Measurements from ENCODE around the gene ADA. TPM values are rescaled to one million over a fixed set of nuclear protein-coding genes. Genes with fewer than 3 reads are reported as not detected.

Gene ADA
- total RNA-seq, 1 donor, result 15.9 TPM

- peaks cover 13% of the 10 kb centered on the region for H3K4me1 ChIP-seq (ENCODE audit: insufficient read depth, low read length)
- peak overlapping the region; percentile 76 for H3K4me3 ChIP-seq (ENCODE audit: insufficient read depth, low read length)
- peak overlapping the region; percentile 88 for H2AFZ ChIP-seq (ENCODE audit: low read length)
- no peaks in the 10 kb centered on the region for H3K9me3 ChIP-seq (ENCODE audit: low read depth, low read length)
- no peaks in the 10 kb centered on the region for H3K79me2 ChIP-seq (ENCODE audit: insufficient read depth, low read length)
- TF ChIP-seq CTCF (IDR thresholded peaks at IDR 0.05; ENCODE audit: extremely low read depth, low read depth, low read length), result no peak
- peak overlapping the region; percentile 90 for H3K4me2 ChIP-seq (ENCODE audit: insufficient read depth, low read length)
- no peaks in the 10 kb centered on the region for H3K36me3 ChIP-seq (ENCODE audit: insufficient read depth, low read length)
- no peak for DNase-seq (ENCODE audit: insufficient read length, low spot score, missing footprints)
- no peak overlapping the region for H3K27ac ChIP-seq (ENCODE audit: low read depth, low read length)
- H4K20me1 ChIP-seq (ENCODE audit: insufficient read depth, low read length), result no peaks in the 10 kb centered on the region
- peaks cover 6% of the 10 kb centered on the region for H3K27me3 ChIP-seq (ENCODE audit: insufficient read depth, low read length)
Measured at GRCh38 chr20:44650771-44651433, 597 bp downstream of the ADA start.

- H3K79me2 ChIP-seq (ENCODE audit: insufficient read depth, low read length), result no peaks in the 10 kb centered on the region
Measured at GRCh38 chr20:44649976-44650375, 1.5 kb downstream of the ADA start.

GRCh38 chr20:44649126-44649525, 2.4 kb downstream of the ADA start:
- Histone ChIP-seq H4K20me1 (ENCODE audit: insufficient read depth, low read length) (no peaks in the 10 kb centered on the region), H3K4me2 (ENCODE audit: insufficient read depth, low read length) (no peak overlapping the region), H3K4me1 (ENCODE audit: insufficient read depth, low read length) (peaks cover 17% of the 10 kb centered on the region), H3K27ac (ENCODE audit: low read depth, low read length) (no peak overlapping the region), H3K4me3 (ENCODE audit: insufficient read depth, low read length) (no peak overlapping the region), H3K9me3 (ENCODE audit: low read depth, low read length) (no peaks in the 10 kb centered on the region), H3K79me2 (ENCODE audit: insufficient read depth, low read length) (no peaks in the 10 kb centered on the region), H2AFZ (ENCODE audit: low read length) (no peak overlapping the region), H3K27me3 (ENCODE audit: insufficient read depth, low read length) (no peaks in the 10 kb centered on the region), H3K36me3 (ENCODE audit: insufficient read depth, low read length) (no peaks in the 10 kb centered on the region)
- no peak for TF ChIP-seq CTCF (IDR thresholded peaks at IDR 0.05; ENCODE audit: extremely low read depth, low read depth, low read length)
- no peak for DNase-seq (ENCODE audit: insufficient read length, low spot score, missing footprints)

More at GRCh38 chr20:44649976-44650375, 1.5 kb downstream of the ADA start:
- H4K20me1 ChIP-seq (ENCODE audit: insufficient read depth, low read length), result no peaks in the 10 kb centered on the region
- no peak overlapping the region for H3K4me3 ChIP-seq (ENCODE audit: insufficient read depth, low read length)
- no peaks in the 10 kb centered on the region for H3K36me3 ChIP-seq (ENCODE audit: insufficient read depth, low read length)
- no peak for TF ChIP-seq CTCF (IDR thresholded peaks at IDR 0.05; ENCODE audit: extremely low read depth, low read depth, low read length)
- DNase-seq (ENCODE audit: insufficient read length, low spot score, missing footprints), result no peak
- H3K27me3 ChIP-seq (ENCODE audit: insufficient read depth, low read length), result peaks cover 3% of the 10 kb centered on the region
- H3K4me2 ChIP-seq (ENCODE audit: insufficient read depth, low read length), result no peak overlapping the region
- H3K4me1 ChIP-seq (ENCODE audit: insufficient read depth, low read length), result peaks cover 13% of the 10 kb centered on the region
- no peaks in the 10 kb centered on the region for H3K9me3 ChIP-seq (ENCODE audit: low read depth, low read length)
- no peak overlapping the region for H2AFZ ChIP-seq (ENCODE audit: low read length)
- no peak overlapping the region for H3K27ac ChIP-seq (ENCODE audit: low read depth, low read length)

- Histone ChIP-seq H4K20me1 (ENCODE audit: insufficient read depth, low read length) (no peaks in the 10 kb centered on the region), H3K9me3 (ENCODE audit: low read depth, low read length) (no peaks in the 10 kb centered on the region), H3K4me1 (ENCODE audit: insufficient read depth, low read length) (peaks cover 23% of the 10 kb centered on the region), H3K27ac (ENCODE audit: low read depth, low read length) (no peak overlapping the region), H3K27me3 (ENCODE audit: insufficient read depth, low read length) (no peaks in the 10 kb centered on the region), H3K79me2 (ENCODE audit: insufficient read depth, low read length) (no peaks in the 10 kb centered on the region), H3K4me3 (ENCODE audit: insufficient read depth, low read length) (no peak overlapping the region), H2AFZ (ENCODE audit: low read length) (no peak overlapping the region), H3K4me2 (ENCODE audit: insufficient read depth, low read length) (no peak overlapping the region), H3K36me3 (ENCODE audit: insufficient read depth, low read length) (no peaks in the 10 kb centered on the region)
- DNase-seq (ENCODE audit: insufficient read length, low spot score, missing footprints), result no peak
- TF ChIP-seq CTCF (IDR thresholded peaks at IDR 0.05; ENCODE audit: extremely low read depth, low read depth, low read length), result no peak
Measured at GRCh38 chr20:44648579-44648978, 2.9 kb downstream of the ADA start.
